Astrocyte (in vitro differentiated cells and primary cell): ENCODE results near the gene ESRRG.

Experiments used
- EZH2 ChIP-seq: IDR thresholded peaks from 2 replicates; pipeline ENCODE4 v1.6.1; 2012; ENCODE audit warnings: mild to moderate bottlenecking, low read length, inconsistent platforms; ENCODE audit not compliant: insufficient read depth
- TF ChIP-seq, protein P1 (sequence below): IDR thresholded peaks from 2 replicates; pipeline ENCODE4 v1.5.1; 2011; ENCODE audit warnings: low read depth, mild to moderate bottlenecking, inconsistent platforms, low read length, moderate library complexity; ENCODE audit not compliant: insufficient read depth

DNA sequence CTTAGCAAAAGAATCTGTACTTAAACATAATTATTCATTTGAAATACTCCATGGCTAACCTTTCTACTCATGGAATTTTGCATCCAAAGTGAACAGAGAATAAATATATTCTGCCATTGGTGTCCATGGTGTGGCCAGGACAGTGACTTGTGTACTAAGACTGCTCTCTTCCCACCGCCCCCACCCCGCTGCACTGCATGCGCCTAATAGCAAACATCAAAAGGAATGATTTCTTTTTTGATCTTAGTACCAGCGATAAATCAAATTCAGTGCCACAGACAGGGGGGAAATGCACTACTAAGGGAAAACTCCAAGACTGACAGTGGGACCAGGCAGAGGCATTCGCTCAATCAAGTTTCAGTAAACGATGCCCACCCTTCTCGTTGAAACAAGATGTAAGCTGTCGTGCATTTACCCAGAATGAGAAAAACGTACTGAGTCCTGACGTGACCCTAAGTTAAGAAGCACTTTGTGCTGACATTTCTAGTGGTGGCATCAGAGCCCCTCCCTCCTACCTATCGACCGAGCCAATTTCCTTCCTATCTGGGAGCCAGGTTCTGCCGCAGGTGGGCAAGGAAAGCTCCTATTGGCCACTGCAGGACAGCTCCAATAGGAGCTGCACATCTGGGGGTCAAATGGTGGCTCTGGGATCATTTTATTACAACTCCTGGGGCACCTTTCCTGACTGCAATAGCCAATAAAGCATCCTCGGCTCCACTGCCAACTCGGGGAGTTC lies 12.5 kb downstream of the ESRRG start:
- TF ChIP-seq, protein P1, sequence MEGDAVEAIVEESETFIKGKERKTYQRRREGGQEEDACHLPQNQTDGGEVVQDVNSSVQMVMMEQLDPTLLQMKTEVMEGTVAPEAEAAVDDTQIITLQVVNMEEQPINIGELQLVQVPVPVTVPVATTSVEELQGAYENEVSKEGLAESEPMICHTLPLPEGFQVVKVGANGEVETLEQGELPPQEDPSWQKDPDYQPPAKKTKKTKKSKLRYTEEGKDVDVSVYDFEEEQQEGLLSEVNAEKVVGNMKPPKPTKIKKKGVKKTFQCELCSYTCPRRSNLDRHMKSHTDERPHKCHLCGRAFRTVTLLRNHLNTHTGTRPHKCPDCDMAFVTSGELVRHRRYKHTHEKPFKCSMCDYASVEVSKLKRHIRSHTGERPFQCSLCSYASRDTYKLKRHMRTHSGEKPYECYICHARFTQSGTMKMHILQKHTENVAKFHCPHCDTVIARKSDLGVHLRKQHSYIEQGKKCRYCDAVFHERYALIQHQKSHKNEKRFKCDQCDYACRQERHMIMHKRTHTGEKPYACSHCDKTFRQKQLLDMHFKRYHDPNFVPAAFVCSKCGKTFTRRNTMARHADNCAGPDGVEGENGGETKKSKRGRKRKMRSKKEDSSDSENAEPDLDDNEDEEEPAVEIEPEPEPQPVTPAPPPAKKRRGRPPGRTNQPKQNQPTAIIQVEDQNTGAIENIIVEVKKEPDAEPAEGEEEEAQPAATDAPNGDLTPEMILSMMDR, result no peak
- no peak for TF ChIP-seq EZH2
